Endothelial cell of umbilical vein (primary cell): ENCODE data around the gene SVEP1. TPM values are rescaled to one million over a fixed set of nuclear protein-coding genes. Genes with fewer than 3 reads are reported as not detected.

ENCODE experiments used
- BruUV-seq: library from RNA; stranded (reverse); fragments of 400-500 nt; replicated peaks from 2 replicates; lab custom pipeline; 2021; lab: Mats Ljungman, UMichigan
- CTCF ChIA-PET: fragments of 300-600, 350-600 bp; sonication (Branson Sonifier 250); formaldehyde crosslinking; loops from one replicate; lab custom pipeline; 2021; ENCODE audit warnings: antibody characterized with exemption, inconsistent platforms; lab: Charles Lee
- POLR2A ChIA-PET: fragments of 300-600, 350-600 bp; sonication (Branson Sonifier 250); formaldehyde crosslinking; loops from one replicate; lab custom pipeline; 2021; ENCODE audit warnings: antibody characterized with exemption, inconsistent platforms; lab: Charles Lee
- DNase-seq: peaks from one replicate; pipeline ENCODE4 v3.0.0-alpha.2; 2011; ENCODE audit warnings: low read depth, low spot score
- FAIRE-seq: peaks from 2 replicates; lab custom pipeline; 2011; peaks lifted over from hg19 to GRCh38; lab: Jason Lieb, UNC
- H2AFZ ChIP-seq: 2 replicates; pipeline ENCODE4 v1.6.0; 2012; ENCODE audit warnings: low read depth, low read length, control low read depth, inconsistent platforms
- H3K27ac ChIP-seq: 2 replicates; pipeline ENCODE4 v1.5.1; 2011; ENCODE audit warnings: low read depth, mild to moderate bottlenecking, control low read depth, low read length, moderate library complexity; ENCODE audit not compliant: insufficient read depth
- H3K27me3 ChIP-seq, 2 experiments: 2 replicates each; pipeline versions ENCODE4 v1.6.0 to v1.6.1; 2011; ENCODE audit warnings: low read length in 2 of 2, mixed read lengths in 1 of 2; ENCODE audit not compliant: control insufficient read depth in 2 of 2, insufficient read depth in 2 of 2
- H3K36me3 ChIP-seq, 2 experiments: 2 replicates in 1 of 2; 3 replicates in 1 of 2; pipeline ENCODE4 v1.5.1; 2011; ENCODE audit warnings: low read length in 2 of 2, mild to moderate bottlenecking in 1 of 2, moderate library complexity in 1 of 2; ENCODE audit not compliant: control insufficient read depth in 2 of 2, insufficient read depth in 2 of 2; ENCODE audit errors: extremely low read depth in 1 of 2
- H3K4me1 ChIP-seq: 3 replicates; pipeline ENCODE4 v1.5.1; 2011; ENCODE audit warnings: mild to moderate bottlenecking, low read length; ENCODE audit not compliant: control insufficient read depth, insufficient read depth; ENCODE audit errors: extremely low read depth
- H3K4me2 ChIP-seq: 2 replicates; pipeline ENCODE4 v1.6.1; 2011; ENCODE audit warnings: low read length, control low read depth, mixed read lengths; ENCODE audit not compliant: insufficient read depth
- H3K4me3 ChIP-seq, 3 experiments: fragments of 200-600 bp in 1 of 3; sonication (generic), shearing (Covaris generic) in 1 of 3; replicated peaks in 1 of 3; 2 replicates each; pipeline ENCODE4 v1.5.1; 2011 to 2016; ENCODE audit warnings: control low read depth in 3 of 3, low read length in 3 of 3, mild to moderate bottlenecking in 2 of 3, inconsistent platforms in 1 of 3, low read depth in 1 of 3, moderate library complexity in 1 of 3; ENCODE audit not compliant: insufficient read depth in 1 of 3
- H3K79me2 ChIP-seq: 2 replicates; pipeline ENCODE4 v1.6.0; 2012; ENCODE audit warnings: low read length, inconsistent platforms; ENCODE audit not compliant: control insufficient read depth, insufficient read depth
- H3K9ac ChIP-seq: replicated peaks from 2 replicates; pipeline ENCODE3; 2011; ENCODE audit warnings: low read length, control low read depth; ENCODE audit not compliant: insufficient read depth; ENCODE audit errors: extremely low read depth
- H3K9me1 ChIP-seq: replicated peaks from 3 replicates; pipeline ENCODE4 v1.6.0; 2011; ENCODE audit warnings: mild to moderate bottlenecking, low read length; ENCODE audit not compliant: control insufficient read depth, insufficient read depth; ENCODE audit errors: extremely low read depth
- H3K9me3 ChIP-seq: replicated peaks from 2 replicates; pipeline ENCODE4 v1.5.1; 2012; ENCODE audit warnings: low read length, inconsistent platforms; ENCODE audit not compliant: control insufficient read depth, insufficient read depth
- H4K20me1 ChIP-seq: replicated peaks from 2 replicates; pipeline ENCODE3; 2011; ENCODE audit warnings: mild to moderate bottlenecking, low read length; ENCODE audit not compliant: control insufficient read depth, insufficient read depth; ENCODE audit errors: extremely low read depth
- CTCF ChIP-seq, 2 donors: IDR thresholded peaks; 1 replicate in 1 of 2; 2 replicates in 1 of 2; pipeline ENCODE4 v1.5.1; 2011; ENCODE audit warnings: low read length in 2 of 2, mild to moderate bottlenecking in 2 of 2, moderate library complexity in 2 of 2, control low read depth in 1 of 2, inconsistent platforms in 1 of 2, low read depth in 1 of 2; ENCODE audit not compliant: insufficient read depth in 1 of 2; ENCODE audit errors: extremely low read depth in 1 of 2
- EZH2 ChIP-seq: IDR thresholded peaks from 2 replicates; pipeline ENCODE4 v1.6.1; 2012; ENCODE audit warnings: borderline replicate concordance, low read depth, mild to moderate bottlenecking, moderate library complexity, low read length, inconsistent platforms; ENCODE audit not compliant: severe bottlenecking
- FOS ChIP-seq: IDR thresholded peaks from 2 replicates; pipeline ENCODE4 v1.6.1; 2011; ENCODE audit warnings: mild to moderate bottlenecking, low read length, moderate library complexity, borderline replicate concordance; ENCODE audit not compliant: insufficient read depth
- GATA2 ChIP-seq: IDR thresholded peaks from 2 replicates; pipeline ENCODE4 v1.7.0; 2011; ENCODE audit warnings: low read depth, mild to moderate bottlenecking, moderate library complexity, mixed read lengths, low read length; ENCODE audit not compliant: insufficient read length, insufficient read depth
- JUN ChIP-seq: IDR thresholded peaks from 2 replicates; pipeline ENCODE4 v1.6.1; 2011; ENCODE audit warnings: borderline replicate concordance, low read depth; ENCODE audit not compliant: insufficient read length, insufficient read depth
- MAX ChIP-seq: IDR thresholded peaks from 2 replicates; pipeline ENCODE4 v1.6.1; 2011; ENCODE audit not compliant: insufficient read depth, insufficient read length
- MYC ChIP-seq: IDR thresholded peaks from one replicate; pipeline ENCODE4 v1.6.1; 2011; ENCODE audit warnings: mild to moderate bottlenecking, low read depth, low read length
- POLR2A ChIP-seq: IDR thresholded peaks from 2 replicates; pipeline ENCODE4 v1.6.1; 2012; ENCODE audit warnings: low read depth, mild to moderate bottlenecking, control low read depth, low read length
- POLR2AphosphoS5 ChIP-seq: IDR thresholded peaks from 2 replicates; pipeline ENCODE4 v1.6.1; 2012; ENCODE audit warnings: low read depth, mild to moderate bottlenecking, control low read depth, low read length, moderate library complexity; ENCODE audit not compliant: insufficient read depth
- dilution Hi-C: fragments of 300-500 bp; cut with MboI; formaldehyde crosslinking; loops from one replicate; pipeline ENCODE4 v1.15.0; 2019; ENCODE audit warnings: low sequenced_read_pairs; ENCODE audit not compliant: extremely low pct_ligation_motif_present
- intact Hi-C: fragments of 100-400 bp; cut with micrococcal nuclease; formaldehyde crosslinking; loops from one replicate; pipeline ENCODE4 v1.10.0; 2022
- polyA plus RNA-seq, 4 experiments: library from polyadenylated mRNA; depleted of rRNA in 3 of 4; stranded (reverse) in 3 of 4; unstranded in 1 of 4; fragments of >200 nt; gene quantifications; 2 replicates each; pipeline versions ENCODE4 v1.2.1 to v1.2.3, GENCODE V29; 2011 to 2012; ENCODE audit warnings: missing spikeins in 1 of 4
- total RNA-seq: library from RNA; stranded (reverse); gene quantifications from 2 replicates; pipeline ENCODE4 v1.2.3, GENCODE V29; 2021

The SVEP1 gene
- total and polyA plus RNA-seq, 2 donors (not counting 3 experiments of a cell fraction or from before 2014, with no cell fraction given), result 0.04 to 0.29 TPM

- Histone ChIP-seq H3K4me3 (no peak overlapping the region), H3K9ac (no peak overlapping the region), H3K9me3 (no peaks in the 10 kb centered on the region), H3K4me2 (no peak overlapping the region), H3K27me3 (no peaks in the 10 kb centered on the region), H3K36me3 (no peaks in the 10 kb centered on the region), H3K4me1 (no peaks in the 10 kb centered on the region), H3K79me2 (no peaks in the 10 kb centered on the region), H3K9me1 (no peaks in the 10 kb centered on the region), H4K20me1 (no peaks in the 10 kb centered on the region), H3K27ac (no peak overlapping the region), H2AFZ (no peak overlapping the region)
- intact Hi-C loops (loop anchor here (1.0 to 10.0 kb wide), 4 partner anchors 131 to 845 kb away; no protein-coding TSS in a partner anchor), dilution Hi-C loops (no loop called here)
- CTCF ChIA-PET, result interaction anchor here (0.9 to 4.4 kb wide), 2 partner anchors 12 to 171 kb away, joined by 3 to 63 read pairs; no protein-coding TSS in a partner anchor
- POLR2A ChIA-PET, result no interaction called here
- no peak for FAIRE-seq
- no peak for TF ChIP-seq EZH2
- peak in 1 of 2 donors; percentile 10 for TF ChIP-seq CTCF (IDR thresholded peaks at IDR 0.05; ENCODE audit: extremely low read depth in 1 of 2, insufficient read depth in 1 of 2, low read depth in 1 of 2, low read length in 2 of 2)
- peak; percentile 20 for DNase-seq
- no TSS peak for BruUV-seq
Observed at GRCh38 chr9:110452227-110452801, 127.2 kb downstream of the SVEP1 start.

GRCh38 chr9:110451726-110452125 is 127.8 kb downstream of the SVEP1 start:
- DNase-seq, result no peak
- Histone ChIP-seq H3K4me3 (no peak overlapping the region), H3K9me1 (no peaks in the 10 kb centered on the region), H3K27ac (no peak overlapping the region), H3K9me3 (no peaks in the 10 kb centered on the region), H3K36me3 (no peaks in the 10 kb centered on the region), H3K9ac (no peak overlapping the region), H3K4me2 (no peak overlapping the region), H3K27me3 (no peaks in the 10 kb centered on the region), H4K20me1 (no peaks in the 10 kb centered on the region), H3K79me2 (no peaks in the 10 kb centered on the region), H3K4me1 (no peaks in the 10 kb centered on the region), H2AFZ (no peak overlapping the region)
- no TSS peak for BruUV-seq
- ChIA-PET CTCF (interaction anchor here (4.4 kb wide), 1 partner anchor 172 kb away, joined by 63 read pairs; no protein-coding TSS in a partner anchor), POLR2A (no interaction called here)
- TF ChIP-seq EZH2, result no peak
- no peak for TF ChIP-seq POLR2AphosphoS5
- no peak for TF ChIP-seq MAX
- TF ChIP-seq FOS, result no peak
- no peak for TF ChIP-seq GATA2
- no peak for TF ChIP-seq POLR2A
- TF ChIP-seq JUN, result no peak
- TF ChIP-seq CTCF (IDR thresholded peaks at IDR 0.05; ENCODE audit: extremely low read depth in 1 of 2, insufficient read depth in 1 of 2, low read depth in 1 of 2, low read length in 2 of 2), result no peak
- no peak for TF ChIP-seq MYC
- dilution Hi-C loops, result no loop called here
- intact Hi-C loops, result loop anchor here (1.0 to 10.0 kb wide), 4 partner anchors 132 to 846 kb away; no protein-coding TSS in a partner anchor
- FAIRE-seq, result no peak
